C4-2B (cell line): ENCODE results near the gene ZNG1F.
"Not testable (repeated sequence)": the region's sequence is repeated elsewhere in the genome, so short reads cannot be mapped to it uniquely, and the experiment has no call there.

Experiments used
- CTCF ChIP-seq: fragments of 450-650 bp; conservative IDR thresholded peaks from 2 replicates; pipeline ENCODE4 v1.5.1; 2017; ENCODE audit warnings: mild to moderate bottlenecking
- ZFX ChIP-seq: fragments of 450-650 bp; IDR thresholded peaks from 2 replicates; pipeline ENCODE4 v1.6.1; 2017

- TF ChIP-seq CTCF, ZFX: not testable (repeated sequence)
Observed at GRCh38 chr9:41087157-41087780, 101.8 kb downstream of the ZNG1F start.
